PC-3 (cell line): ENCODE measurements around the gene AZIN2.

ENCODE experiments used
- EZH2 ChIP-seq: fragments of 300-600 bp; sonication (generic); IDR thresholded peaks from one replicate; pipeline ENCODE4 v1.6.1; 2017; ENCODE audit warnings: antibody characterized with exemption, mild to moderate bottlenecking, low read length; ENCODE audit not compliant: unreplicated experiment
- EZH2phosphoT487 ChIP-seq: fragments of 300-600 bp; sonication (generic); IDR thresholded peaks from 2 replicates; pipeline ENCODE4 v1.6.1; 2018; ENCODE audit warnings: mild to moderate bottlenecking, antibody characterized with exemption, low read length, borderline replicate concordance
- TF ChIP-seq, protein P1 (sequence below): fragments of 300-600 bp; sonication (generic); conservative IDR thresholded peaks from 2 replicates; pipeline ENCODE4 v1.5.1; 2017; ENCODE audit warnings: antibody characterized with exemption, low read depth, mild to moderate bottlenecking, low read length

DNA sequence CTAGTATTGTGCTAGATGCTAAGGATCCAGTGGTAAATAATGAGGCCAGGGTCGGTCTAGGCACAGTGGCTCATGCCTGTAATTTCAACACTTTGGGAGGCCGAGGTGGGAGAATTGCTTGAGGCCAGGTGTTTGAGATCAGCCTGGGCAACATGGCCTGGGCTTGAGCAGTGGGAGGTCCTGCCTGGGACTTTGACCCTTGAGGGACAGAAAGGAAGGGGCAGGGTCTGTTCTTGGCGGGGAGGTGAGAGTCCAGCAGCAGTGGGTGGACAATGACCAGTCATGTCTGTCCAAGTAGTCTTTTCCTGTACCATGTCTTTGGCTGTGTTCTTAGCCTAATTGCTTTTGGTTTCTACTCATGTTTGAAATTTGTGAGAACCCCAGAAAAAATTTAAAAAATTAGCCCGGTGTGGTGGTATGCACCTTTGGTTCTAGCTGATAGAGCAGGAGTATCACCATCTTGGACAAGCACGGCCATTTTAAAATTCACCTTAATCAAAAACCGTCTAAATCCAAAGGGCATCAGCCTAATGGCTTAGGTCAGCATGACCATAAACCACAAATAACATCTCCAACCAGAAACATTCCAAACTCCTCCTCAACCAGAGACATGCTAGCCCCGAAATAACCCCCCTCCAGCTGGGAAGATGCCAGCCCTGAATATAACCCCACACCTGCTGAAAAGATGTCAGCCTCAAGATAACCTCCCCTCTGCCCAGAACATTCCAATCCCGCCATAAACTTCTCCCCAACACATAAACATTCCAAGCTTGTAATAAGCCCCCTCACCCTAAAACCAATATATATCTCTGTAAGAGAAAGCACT is 37.5 kb upstream of the AZIN2 start:
- TF ChIP-seq, protein P1, sequence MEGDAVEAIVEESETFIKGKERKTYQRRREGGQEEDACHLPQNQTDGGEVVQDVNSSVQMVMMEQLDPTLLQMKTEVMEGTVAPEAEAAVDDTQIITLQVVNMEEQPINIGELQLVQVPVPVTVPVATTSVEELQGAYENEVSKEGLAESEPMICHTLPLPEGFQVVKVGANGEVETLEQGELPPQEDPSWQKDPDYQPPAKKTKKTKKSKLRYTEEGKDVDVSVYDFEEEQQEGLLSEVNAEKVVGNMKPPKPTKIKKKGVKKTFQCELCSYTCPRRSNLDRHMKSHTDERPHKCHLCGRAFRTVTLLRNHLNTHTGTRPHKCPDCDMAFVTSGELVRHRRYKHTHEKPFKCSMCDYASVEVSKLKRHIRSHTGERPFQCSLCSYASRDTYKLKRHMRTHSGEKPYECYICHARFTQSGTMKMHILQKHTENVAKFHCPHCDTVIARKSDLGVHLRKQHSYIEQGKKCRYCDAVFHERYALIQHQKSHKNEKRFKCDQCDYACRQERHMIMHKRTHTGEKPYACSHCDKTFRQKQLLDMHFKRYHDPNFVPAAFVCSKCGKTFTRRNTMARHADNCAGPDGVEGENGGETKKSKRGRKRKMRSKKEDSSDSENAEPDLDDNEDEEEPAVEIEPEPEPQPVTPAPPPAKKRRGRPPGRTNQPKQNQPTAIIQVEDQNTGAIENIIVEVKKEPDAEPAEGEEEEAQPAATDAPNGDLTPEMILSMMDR: no peak
- no peak for TF ChIP-seq EZH2
- TF ChIP-seq EZH2phosphoT487: no peak
